K562 (cell line): ENCODE data around the gene OR2L5. TPM values are rescaled to one million over a fixed set of nuclear protein-coding genes. Genes with fewer than 3 reads are reported as not detected.

Source experiments
- ATAC-seq: fragments of 200-7000 bp; cut with Tn5 transposase; 3 replicates; pipeline ENCODE4 v1.9.1; 2020; ENCODE audit warnings: moderate library complexity
- BruUV-seq: library from RNA; stranded (reverse); fragments of 400-500 nt; replicated peaks from 2 replicates; lab custom pipeline; 2021; lab: Mats Ljungman, UMichigan
- CTCF ChIA-PET: fragments of 300-600 bp; formaldehyde crosslinking; extraction: SDS; loops from one replicate; lab custom pipeline; 2021; ENCODE audit warnings: low intra/inter-chr PET ratio; lab: Yijun Ruan, JAX
- POLR2A ChIA-PET: fragments of 300-600, 350-650 bp; sonication (Branson Sonifier 250); formaldehyde crosslinking; extraction: SDS; loops from one replicate; lab custom pipeline; 2021; ENCODE audit warnings: antibody characterized with exemption, inconsistent platforms; lab: Yijun Ruan, JAX
- DNase-seq, 4 experiments: peaks; one replicate each; pipeline versions ENCODE4 v3.0.0 to v3.0.0-alpha.2; 2011 to 2018; ENCODE audit warnings: low spot score in 3 of 4, mixed read lengths in 3 of 4; ENCODE audit errors: extremely low read depth in 1 of 4
- FAIRE-seq: peaks from 2 replicates; lab custom pipeline; 2011; peaks lifted over from hg19 to GRCh38; lab: Jason Lieb, UNC
- H2AFZ ChIP-seq: 2 replicates; pipeline ENCODE4 v1.6.0; 2011; ENCODE audit warnings: low read depth, low read length, control low read depth, inconsistent platforms
- H3K27ac ChIP-seq: fragments of 200-600 bp; 3 replicates; pipeline ENCODE4 v1.8.0; 2011; ENCODE audit warnings: low read depth, mild to moderate bottlenecking, control low read depth, inconsistent platforms, low read length, moderate library complexity, mixed read lengths; ENCODE audit errors: extremely low read depth
- H3K27me3 ChIP-seq, 2 experiments: fragments of 300-600 bp in 1 of 2; 2 replicates in 1 of 2; 3 replicates in 1 of 2; pipeline versions ENCODE4 v1.6.0 to v1.8.0; 2011; ENCODE audit warnings: inconsistent platforms in 2 of 2, low read length in 2 of 2, mild to moderate bottlenecking in 1 of 2, mixed read lengths in 1 of 2, moderate library complexity in 1 of 2; ENCODE audit not compliant: control insufficient read depth in 2 of 2, insufficient read depth in 2 of 2
- H3K36me3 ChIP-seq: fragments of 300-600 bp; 3 replicates; pipeline ENCODE4 v1.8.0; 2011; ENCODE audit warnings: mild to moderate bottlenecking, low read length, inconsistent platforms; ENCODE audit not compliant: control insufficient read depth, insufficient read depth
- H3K4me1 ChIP-seq, 2 experiments: fragments of 200-600 bp in 1 of 2; replicated peaks in 1 of 2; 2 replicates in 1 of 2; 3 replicates in 1 of 2; pipeline versions ENCODE4 v1.5.1 to v1.8.0; 2011; ENCODE audit warnings: inconsistent platforms in 2 of 2, low read length in 2 of 2, mild to moderate bottlenecking in 1 of 2, mixed read lengths in 1 of 2, moderate library complexity in 1 of 2; ENCODE audit not compliant: control insufficient read depth in 2 of 2, insufficient read depth in 2 of 2
- H3K4me2 ChIP-seq: 2 replicates; pipeline ENCODE4 v1.6.1; 2011; ENCODE audit warnings: low read length, control low read depth, inconsistent platforms, mixed read lengths; ENCODE audit not compliant: insufficient read depth
- H3K4me3 ChIP-seq: fragments of 200-600 bp; sonication (generic), shearing (Covaris generic); 2 replicates; pipeline ENCODE4 v1.5.1; 2016; ENCODE audit warnings: control low read depth, inconsistent platforms
- H3K79me2 ChIP-seq: fragments of 200-600 bp; 3 replicates; pipeline ENCODE4 v1.8.0; 2011; ENCODE audit warnings: low read length, inconsistent platforms; ENCODE audit not compliant: control insufficient read depth, insufficient read depth
- H3K9ac ChIP-seq, 2 experiments: 2 replicates each; pipeline versions ENCODE4 v1.6.0 to v1.6.1; 2011; ENCODE audit warnings: low read depth in 2 of 2, low read length in 2 of 2, control low read depth in 1 of 2, inconsistent platforms in 1 of 2, mild to moderate bottlenecking in 1 of 2, mixed read lengths in 1 of 2; ENCODE audit not compliant: insufficient read depth in 1 of 2
- H3K9me1 ChIP-seq: one replicate; pipeline ENCODE4 v1.6.0; 2011; ENCODE audit warnings: inconsistent platforms, mild to moderate bottlenecking, low read length, moderate library complexity; ENCODE audit not compliant: control insufficient read depth, insufficient read depth
- H3K9me3 ChIP-seq: replicated peaks from 2 replicates; pipeline ENCODE4 v1.5.1; 2011; ENCODE audit warnings: low read depth, low read length, inconsistent platforms; ENCODE audit not compliant: control insufficient read depth, insufficient read depth
- H4K20me1 ChIP-seq: replicated peaks from 2 replicates; pipeline ENCODE4 v1.6.1; 2011; ENCODE audit warnings: low read length, inconsistent platforms, mixed read lengths; ENCODE audit not compliant: control insufficient read depth, insufficient read depth
- C11orf30 ChIP-seq: fragments of 450-650 bp; IDR thresholded peaks from 2 replicates; pipeline ENCODE4 v1.6.1; 2016; ENCODE audit warnings: low read depth, mild to moderate bottlenecking
- CEBPG ChIP-seq, 3 experiments: fragments of 200-800 bp in 1 of 3; sonication (Bioruptor generic) in 1 of 3; sonication (generic) in 1 of 3; formaldehyde crosslinking in 1 of 3; IDR thresholded peaks in 2 of 3; conservative IDR thresholded peaks in 1 of 3; 2 replicates each; pipeline versions ENCODE4 v1.6.1 to v1.8.0; 2016 to 2022; ENCODE audit warnings: missing compliant biosample characterization in 2 of 3, missing genetic modification characterization in 2 of 3, mild to moderate bottlenecking in 1 of 3, missing genetic modification reagents in 1 of 3
- EWSR1 ChIP-seq: fragments of 450-650 bp; IDR thresholded peaks from 2 replicates; pipeline ENCODE4 v1.6.1; 2018; ENCODE audit warnings: borderline replicate concordance, mild to moderate bottlenecking, low read depth, moderate library complexity; ENCODE audit not compliant: partially characterized antibody
- MAFG ChIP-seq: fragments of 450-650 bp; conservative IDR thresholded peaks from 2 replicates; pipeline ENCODE4 v1.6.1; 2016; ENCODE audit warnings: missing genetic modification characterization, missing compliant biosample characterization
- MAFK ChIP-seq: IDR thresholded peaks from 2 replicates; pipeline ENCODE4 v1.6.1; 2011; ENCODE audit warnings: low read length, improper control_type of control experiment
- PCBP2 ChIP-seq: fragments of 200-400 bp; formaldehyde crosslinking; IDR thresholded peaks from 2 replicates; pipeline ENCODE4 v1.6.1; 2018; ENCODE audit warnings: low read length, low read depth, mild to moderate bottlenecking, moderate library complexity; ENCODE audit not compliant: poor library complexity, severe bottlenecking
- RUNX1 ChIP-seq: sonication (generic); IDR thresholded peaks from 2 replicates; pipeline ENCODE4 v1.6.1; 2016; ENCODE audit warnings: antibody characterized with exemption, low read depth
- ZNF253 ChIP-seq: fragments of 250-450 bp; sonication (Bioruptor Pico); conservative IDR thresholded peaks from 2 replicates; pipeline ENCODE4 v1.6.1; 2021; ENCODE audit warnings: mild to moderate bottlenecking
- ZNF316 ChIP-seq: fragments of 450-650 bp; IDR thresholded peaks from 2 replicates; pipeline ENCODE4 v1.6.1; 2016
- ZNF778 ChIP-seq: fragments of 450-650 bp; formaldehyde crosslinking; IDR thresholded peaks from 2 replicates; pipeline ENCODE4 v1.4.0; 2020; ENCODE audit warnings: mild to moderate bottlenecking, moderate library complexity
- WGBS: fragments of 100-300 bp; shearing (Covaris generic); methylation state at CpG from one replicate; pipeline ENCODE4 v1.1.6; 2016; ENCODE audit warnings: low coverage, mixed read lengths; ENCODE audit not compliant: insufficient coverage; ENCODE audit errors: missing lambda C conversion rate; 5-methylcytosine and 5-hydroxymethylcytosine counted together
- in situ Hi-C: fragments of 300-500 bp; cut with MboI; formaldehyde crosslinking; loops from 4 replicates; pipeline ENCODE4 v1.15.0; 2018; ENCODE audit warnings: inconsistent platforms, mixed read lengths
- intact Hi-C: fragments of 100-400 bp; cut with micrococcal nuclease; formaldehyde crosslinking; loops from 2 replicates; pipeline ENCODE4 v1.14.2; 2022
- polyA plus RNA-seq, 8 experiments: library from polyadenylated mRNA; depleted of rRNA in 4 of 8; stranded (reverse) in 5 of 8; unstranded in 3 of 8; fragments of >200 nt; fragmentation: Nextera tagmentation in 2 of 8; fragmentation: Illumina TruSeq in 1 of 8; extraction: Ambion mirVana in 2 of 8; extraction: Trizol in 1 of 8; gene quantifications; 2 replicates each; pipeline versions ENCODE4 v1.2.1 to v1.2.3, GENCODE V29; 2011 to 2014; ENCODE audit warnings: inconsistent platforms in 1 of 8, missing spikeins in 1 of 8
- total RNA-seq, 7 experiments: library from RNA; depleted of rRNA in 6 of 7; stranded (reverse); fragments of >200 nt in 6 of 7; fragmentation: Illumina TruSeq in 2 of 7; extraction: Trizol in 2 of 7; gene quantifications; 2 replicates each; pipeline versions ENCODE4 v1.2.1 to v1.2.3, GENCODE V29; 2011 to 2021; ENCODE audit warnings: low replicate concordance in 1 of 7
- TF ChIP-seq, protein P1 (sequence below): sonication (generic); formaldehyde crosslinking; IDR thresholded peaks from 2 replicates; pipeline ENCODE4 v1.8.0; 2022; ENCODE audit warnings: missing genetic modification reagents, mild to moderate bottlenecking, borderline replicate concordance
- TF ChIP-seq, protein P2 (sequence below): fragments of 450-650 bp; IDR thresholded peaks from one replicate; pipeline ENCODE4 v1.6.1; 2018; ENCODE audit warnings: mild to moderate bottlenecking, moderate library complexity; ENCODE audit not compliant: partially characterized antibody

OR2L5 gene
- total and polyA plus RNA-seq, 9 of the 15 experiments (the other 6 are each of a cell fraction or from before 2014, with no cell fraction given) = 0.03 TPM; not detected in 8

DNA sequence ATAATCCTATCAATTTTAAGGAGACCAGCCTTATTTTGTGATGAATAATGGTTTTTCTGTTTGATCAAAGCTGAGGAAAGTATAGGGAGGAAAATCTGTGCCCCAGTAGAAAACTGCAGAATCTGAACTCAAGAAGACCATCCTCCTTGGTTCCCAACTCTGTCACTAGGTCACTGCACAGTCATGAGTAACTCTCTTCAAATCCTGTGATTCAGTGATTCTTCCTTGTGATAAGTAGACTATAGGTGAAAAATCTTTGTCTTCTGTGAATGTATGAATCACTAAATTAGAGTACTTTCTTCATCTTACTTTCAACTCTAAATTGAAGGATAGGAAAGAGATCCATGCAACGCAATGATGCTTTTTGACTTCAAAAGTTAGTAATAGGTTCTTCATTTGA, 13.3 kb upstream of the OR2L5 start:
- intact Hi-C loops = no loop called here
- FAIRE-seq (no peak), ATAC-seq (no peak), DNase-seq (no peak)
- H3K27me3 ChIP-seq = no peaks in the 10 kb centered on the region
- H3K4me1 ChIP-seq = no peaks in the 10 kb centered on the region
- H2AFZ ChIP-seq = no peak overlapping the region
- in situ Hi-C loops = no loop called here
- no peaks in the 10 kb centered on the region for H3K79me2 ChIP-seq
- BruUV-seq = no TSS peak
- CTCF ChIA-PET = no interaction called here
- no peaks in the 10 kb centered on the region for H4K20me1 ChIP-seq
- H3K9me3 ChIP-seq = no peaks in the 10 kb centered on the region; the same call in 1 of the 2 replicates
- H3K9ac ChIP-seq = no peak overlapping the region
- whole genome bisulfite sequencing = 0% methylated on average over 1 of the region's 1 CpG
- H3K4me2 ChIP-seq = no peak overlapping the region
- H3K9me1 ChIP-seq = no peaks in the 10 kb centered on the region
- TF ChIP-seq, protein P1, sequence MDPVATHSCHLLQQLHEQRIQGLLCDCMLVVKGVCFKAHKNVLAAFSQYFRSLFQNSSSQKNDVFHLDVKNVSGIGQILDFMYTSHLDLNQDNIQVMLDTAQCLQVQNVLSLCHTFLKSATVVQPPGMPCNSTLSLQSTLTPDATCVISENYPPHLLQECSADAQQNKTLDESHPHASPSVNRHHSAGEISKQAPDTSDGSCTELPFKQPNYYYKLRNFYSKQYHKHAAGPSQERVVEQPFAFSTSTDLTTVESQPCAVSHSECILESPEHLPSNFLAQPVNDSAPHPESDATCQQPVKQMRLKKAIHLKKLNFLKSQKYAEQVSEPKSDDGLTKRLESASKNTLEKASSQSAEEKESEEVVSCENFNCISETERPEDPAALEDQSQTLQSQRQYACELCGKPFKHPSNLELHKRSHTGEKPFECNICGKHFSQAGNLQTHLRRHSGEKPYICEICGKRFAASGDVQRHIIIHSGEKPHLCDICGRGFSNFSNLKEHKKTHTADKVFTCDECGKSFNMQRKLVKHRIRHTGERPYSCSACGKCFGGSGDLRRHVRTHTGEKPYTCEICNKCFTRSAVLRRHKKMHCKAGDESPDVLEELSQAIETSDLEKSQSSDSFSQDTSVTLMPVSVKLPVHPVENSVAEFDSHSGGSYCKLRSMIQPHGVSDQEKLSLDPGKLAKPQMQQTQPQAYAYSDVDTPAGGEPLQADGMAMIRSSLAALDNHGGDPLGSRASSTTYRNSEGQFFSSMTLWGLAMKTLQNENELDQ (CRISPR knock-in tag) = no peak
- no peak for TF ChIP-seq RUNX1
- TF ChIP-seq, all 486 proteins: peak for 0
- Histone ChIP-seq H3K36me3 (no peaks in the 10 kb centered on the region), H3K27ac (no peak overlapping the region), H3K4me3 (no peak overlapping the region)
- POLR2A ChIA-PET = no interaction called here

DNA sequence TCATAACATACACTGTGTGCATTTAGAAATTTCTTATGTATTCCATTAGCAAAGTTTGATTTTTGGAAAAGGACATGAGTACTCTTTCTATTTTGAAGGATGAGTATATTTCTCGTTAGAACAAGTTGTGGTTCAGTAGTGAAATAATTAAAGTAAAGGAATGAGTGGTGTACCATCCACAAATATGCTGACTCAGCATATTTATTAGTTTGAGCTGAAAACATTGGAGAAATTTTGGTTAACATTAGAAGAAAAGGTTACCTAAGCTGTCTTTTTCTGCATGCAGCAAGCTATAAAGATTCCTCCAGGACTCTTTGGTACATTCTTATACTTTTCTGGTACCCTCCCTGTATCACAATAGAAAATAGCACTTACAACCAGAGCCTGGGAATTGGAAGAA, 5.7 kb upstream of the OR2L5 start:
- no peak overlapping the region for H2AFZ ChIP-seq
- H3K4me1 ChIP-seq = no peaks in the 10 kb centered on the region
- 0% methylated on average over 1 of the region's 1 CpG for whole genome bisulfite sequencing
- H3K4me3 ChIP-seq = no peak overlapping the region
- no peaks in the 10 kb centered on the region for H3K36me3 ChIP-seq
- CTCF ChIA-PET = no interaction called here
- H3K9me1 ChIP-seq = no peaks in the 10 kb centered on the region
- in situ Hi-C loops = no loop called here
- BruUV-seq = no TSS peak
- no peak overlapping the region for H3K4me2 ChIP-seq
- DNase-seq (no peak), FAIRE-seq (no peak), ATAC-seq (no peak)
- H3K27ac ChIP-seq = no peak overlapping the region
- H3K9ac ChIP-seq = no peak overlapping the region
- no peaks in the 10 kb centered on the region for H4K20me1 ChIP-seq
- POLR2A ChIA-PET = no interaction called here
- no peaks in the 10 kb centered on the region for H3K79me2 ChIP-seq
- no peaks in the 10 kb centered on the region for H3K27me3 ChIP-seq
- H3K9me3 ChIP-seq = peaks cover 3% of the 10 kb centered on the region
- intact Hi-C loops = no loop called here
- TF ChIP-seq MAFG (peak; percentile 99), ZNF253 (CRISPR knock-in tag) (no peak), ZNF316 (peak; percentile 99), C11orf30 (peak; percentile 98), ZNF778 (CRISPR knock-in tag) (no peak), CEBPG (CRISPR knock-in tag; IDR thresholded peaks at IDR 0.05) (no peak), CEBPG (tag; conservative IDR thresholded peaks at IDR 0.05 in 1 of 2, IDR thresholded peaks at IDR 0.05 in 1 of 2) (no peak), MAFK (peak; percentile 100), PCBP2 (no peak), EWSR1 (no peak)
- TF ChIP-seq, protein P2, sequence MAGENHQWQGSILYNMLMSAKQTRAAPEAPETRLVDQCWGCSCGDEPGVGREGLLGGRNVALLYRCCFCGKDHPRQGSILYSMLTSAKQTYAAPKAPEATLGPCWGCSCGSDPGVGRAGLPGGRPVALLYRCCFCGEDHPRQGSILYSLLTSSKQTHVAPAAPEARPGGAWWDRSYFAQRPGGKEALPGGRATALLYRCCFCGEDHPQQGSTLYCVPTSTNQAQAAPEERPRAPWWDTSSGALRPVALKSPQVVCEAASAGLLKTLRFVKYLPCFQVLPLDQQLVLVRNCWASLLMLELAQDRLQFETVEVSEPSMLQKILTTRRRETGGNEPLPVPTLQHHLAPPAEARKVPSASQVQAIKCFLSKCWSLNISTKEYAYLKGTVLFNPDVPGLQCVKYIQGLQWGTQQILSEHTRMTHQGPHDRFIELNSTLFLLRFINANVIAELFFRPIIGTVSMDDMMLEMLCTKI = no peak
